H1 (cell line): ENCODE results near the gene NCAPD3. TPM values are rescaled to one million over a fixed set of nuclear protein-coding genes. Genes with fewer than 3 reads are reported as not detected.
A peak's percentile ranks its signal among the peaks of the same experiment; 100 is the strongest.

Experiments
- CTCF ChIA-PET: fragments of 300-600 bp; sonication (Branson Sonifier 250); formaldehyde crosslinking; loops from one replicate; lab custom pipeline; 2021; ENCODE audit not compliant: partially characterized antibody; lab: Charles Lee
- POLR2A ChIA-PET: fragments of 300-600 bp; sonication (Branson Sonifier 250); formaldehyde crosslinking; loops from one replicate; lab custom pipeline; 2021; ENCODE audit warnings: inconsistent platforms; ENCODE audit not compliant: partially characterized antibody; lab: Charles Lee
- DNase-seq, 2 experiments: peaks; one replicate each; pipeline versions ENCODE4 v3.0.0 to v3.0.0-alpha.2; 2010 to 2022; ENCODE audit warnings: low spot score in 2 of 2, low read depth in 1 of 2, mixed read lengths in 1 of 2
- FAIRE-seq: peaks from 2 replicates; lab custom pipeline; 2011; peaks lifted over from hg19 to GRCh38; lab: Jason Lieb, UNC
- H2AFZ ChIP-seq: 2 replicates; pipeline ENCODE4 v1.8.1; 2012; ENCODE audit warnings: low read length, inconsistent platforms
- H2AK5ac ChIP-seq: 2 replicates; pipeline ENCODE4 v1.6.1; 2013; ENCODE audit warnings: low read depth, low read length
- H2BK120ac ChIP-seq: replicated peaks from 2 replicates; pipeline ENCODE3; 2013; ENCODE audit warnings: low read depth, low read length, inconsistent platforms
- H2BK12ac ChIP-seq: 2 replicates; pipeline ENCODE4 v1.6.1; 2013; ENCODE audit warnings: low read depth, low read length
- H2BK15ac ChIP-seq: 2 replicates; pipeline ENCODE4 v1.6.1; 2013; ENCODE audit warnings: low read length
- H2BK20ac ChIP-seq: 2 replicates; pipeline ENCODE4 v1.6.1; 2013; ENCODE audit warnings: low read length
- H2BK5ac ChIP-seq: 2 replicates; pipeline ENCODE4 v1.6.1; 2013; ENCODE audit warnings: low read depth, low read length
- H3K14ac ChIP-seq: 2 replicates; pipeline ENCODE4 v1.6.1; 2013; ENCODE audit warnings: inconsistent platforms; ENCODE audit not compliant: insufficient read length
- H3K18ac ChIP-seq: 2 replicates; pipeline ENCODE4 v1.6.1; 2013; ENCODE audit warnings: low read length; ENCODE audit errors: extremely low read depth
- H3K23ac ChIP-seq: 2 replicates; pipeline ENCODE4 v1.6.1; 2013; ENCODE audit warnings: inconsistent platforms; ENCODE audit not compliant: insufficient read length
- H3K23me2 ChIP-seq: 2 replicates; pipeline ENCODE4 v1.6.1; 2013; ENCODE audit warnings: low read depth, low read length
- H3K27ac ChIP-seq: 2 replicates; pipeline ENCODE4 v1.6.1; 2011; ENCODE audit warnings: low read depth, low read length, inconsistent platforms
- H3K27me3 ChIP-seq, 4 experiments: replicated peaks in 1 of 4; 1 replicate in 1 of 4; 2 replicates in 3 of 4; pipeline versions ENCODE4 v1.6.1 to v1.8.1; 2011 to 2013; ENCODE audit warnings: low read length in 3 of 4, mild to moderate bottlenecking in 3 of 4, inconsistent platforms in 2 of 4, mixed read lengths in 2 of 4, moderate library complexity in 1 of 4; ENCODE audit not compliant: control insufficient read depth in 3 of 4, insufficient read depth in 3 of 4; ENCODE audit errors: extremely low read depth in 1 of 4
- H3K36me3 ChIP-seq, 4 experiments: 2 replicates each; pipeline versions ENCODE4 v1.6.1 to v1.8.1; 2011 to 2013; ENCODE audit warnings: mild to moderate bottlenecking in 4 of 4, low read length in 3 of 4, moderate library complexity in 2 of 4, control low read depth in 1 of 4, inconsistent platforms in 1 of 4; ENCODE audit not compliant: insufficient read depth in 4 of 4, control insufficient read depth in 2 of 4
- H3K4ac ChIP-seq: replicated peaks from 2 replicates; pipeline ENCODE3; 2013; ENCODE audit warnings: low read length, low read depth, mixed read lengths, inconsistent platforms; ENCODE audit not compliant: insufficient read length
- H3K4me1 ChIP-seq, 4 experiments: replicated peaks in 1 of 4; 1 replicate in 1 of 4; 2 replicates in 3 of 4; pipeline versions ENCODE4 v1.6.1 to v1.8.1; 2011 to 2013; ENCODE audit warnings: low read length in 3 of 4, inconsistent platforms in 2 of 4, mixed read lengths in 1 of 4; ENCODE audit not compliant: insufficient read depth in 4 of 4, control insufficient read depth in 3 of 4
- H3K4me2 ChIP-seq, 2 experiments: 2 replicates each; pipeline versions ENCODE4 v1.6.1 to v1.8.1; 2011 to 2013; ENCODE audit warnings: low read depth in 2 of 2, low read length in 2 of 2, control low read depth in 1 of 2, inconsistent platforms in 1 of 2, mild to moderate bottlenecking in 1 of 2; ENCODE audit not compliant: insufficient read depth in 1 of 2
- H3K4me3 ChIP-seq, 4 experiments: fragments of 200-600, 300-600 bp in 1 of 4; sonication (generic), shearing (Covaris generic), sonication (Bioruptor Twin) in 1 of 4; 2 replicates each; pipeline versions ENCODE4 v1.5.1 to v1.8.1; 2011 to 2016; ENCODE audit warnings: low read length in 4 of 4, low read depth in 3 of 4, control low read depth in 2 of 4, inconsistent platforms in 2 of 4, mild to moderate bottlenecking in 2 of 4, mixed read lengths in 1 of 4, moderate library complexity in 1 of 4; ENCODE audit not compliant: insufficient read depth in 2 of 4; ENCODE audit errors: extremely low read depth in 1 of 4
- H3K56ac ChIP-seq: replicated peaks from 2 replicates; pipeline ENCODE3; 2013; ENCODE audit warnings: low read depth, mild to moderate bottlenecking, mixed read lengths, low read length, inconsistent platforms; ENCODE audit not compliant: insufficient read length
- H3K79me1 ChIP-seq: 2 replicates; pipeline ENCODE4 v1.6.1; 2013; ENCODE audit warnings: low read depth, low read length, control low read depth
- H3K79me2 ChIP-seq, 2 experiments: 2 replicates each; pipeline versions ENCODE4 v1.6.1 to v1.8.1; 2012 to 2013; ENCODE audit warnings: low read length in 2 of 2, mild to moderate bottlenecking in 2 of 2, inconsistent platforms in 1 of 2; ENCODE audit not compliant: insufficient read depth in 2 of 2, control insufficient read depth in 1 of 2
- H3K9ac ChIP-seq, 4 experiments: replicated peaks in 1 of 4; 1 replicate in 1 of 4; 2 replicates in 3 of 4; pipeline versions ENCODE4 v1.6.1 to v1.8.1; 2011 to 2013; ENCODE audit warnings: low read depth in 3 of 4, low read length in 3 of 4, control low read depth in 2 of 4, mild to moderate bottlenecking in 2 of 4, moderate library complexity in 2 of 4, inconsistent platforms in 1 of 4; ENCODE audit errors: extremely low read depth in 1 of 4
- H3K9me3 ChIP-seq, 2 experiments: 2 replicates each; pipeline versions ENCODE4 v1.6.1 to v1.8.1; 2012 to 2013; ENCODE audit warnings: mild to moderate bottlenecking in 2 of 2, moderate library complexity in 2 of 2, control low read depth in 1 of 2, inconsistent platforms in 1 of 2, low read depth in 1 of 2, low read length in 1 of 2, mixed read lengths in 1 of 2; ENCODE audit not compliant: insufficient read depth in 2 of 2
- H4K20me1 ChIP-seq, 2 experiments: replicated peaks in 1 of 2; 2 replicates each; pipeline versions ENCODE3 to v1.8.1; 2011 to 2013; ENCODE audit warnings: inconsistent platforms in 2 of 2, low read length in 2 of 2, mild to moderate bottlenecking in 1 of 2; ENCODE audit not compliant: insufficient read depth in 2 of 2, control insufficient read depth in 1 of 2
- H4K5ac ChIP-seq: 2 replicates; pipeline ENCODE4 v1.6.1; 2013; ENCODE audit warnings: low read length, low read depth, mixed read lengths, inconsistent platforms; ENCODE audit not compliant: insufficient read length
- H4K8ac ChIP-seq: 2 replicates; pipeline ENCODE4 v1.8.0; 2013; ENCODE audit warnings: mild to moderate bottlenecking, moderate library complexity, low read length, inconsistent platforms; ENCODE audit not compliant: insufficient read depth; ENCODE audit errors: extremely low read depth
- H4K91ac ChIP-seq: replicated peaks from 2 replicates; pipeline ENCODE3; 2013; ENCODE audit warnings: low read length, mixed read lengths, inconsistent platforms; ENCODE audit not compliant: insufficient read length
- GABPA ChIP-seq: IDR thresholded peaks from 2 replicates; pipeline ENCODE4 v1.6.1; 2011; ENCODE audit warnings: mild to moderate bottlenecking, low read length, moderate library complexity, borderline replicate concordance; ENCODE audit not compliant: insufficient read depth
- WGBS, 2 experiments: shearing (Covaris generic) in 1 of 2; methylation state at CpG; one replicate each; pipeline versions ENCODE4 v1.1.6 to v1.1.7; 2013 to 2015; ENCODE audit warnings: low lambda C conversion rate in 2 of 2, mixed read lengths in 2 of 2, inconsistent platforms in 1 of 2, low coverage in 1 of 2, missing lambda C conversion rate in 1 of 2; ENCODE audit not compliant: insufficient replicate concordance in 2 of 2, insufficient coverage in 1 of 2, insufficient read length in 1 of 2; ENCODE audit errors: extremely low coverage in 1 of 2, missing lambda C conversion rate in 1 of 2; 5-methylcytosine and 5-hydroxymethylcytosine counted together
- polyA plus RNA-seq, 7 experiments: library from polyadenylated mRNA; depleted of rRNA in 3 of 7; stranded (reverse) in 5 of 7; unstranded in 2 of 7; fragments of >200 nt in 5 of 7; fragments of 200-250 nt in 2 of 7; gene quantifications; 1 replicate in 5 of 7; 2 replicates in 1 of 7; 4 replicates in 1 of 7; pipeline versions ENCODE4 v1.2.1 to v1.2.3, GENCODE V29; 2011 to 2013; ENCODE audit warnings: missing spikeins in 2 of 7, mixed read lengths in 2 of 7
- total RNA-seq: library from RNA; stranded (reverse); fragmentation: NEBNext Ultra II Directional; extraction: Animal tissue kit (Norgen Biotek cat#: 25700); gene quantifications from 2 replicates; pipeline ENCODE4 v1.2.1, GENCODE V29; 2021

Gene NCAPD3
- total and polyA plus RNA-seq, 2 of the 8 experiments (the other 6 are each of a cell fraction or from before 2014, with no cell fraction given), result 26.5 to 55.2 TPM

DNA sequence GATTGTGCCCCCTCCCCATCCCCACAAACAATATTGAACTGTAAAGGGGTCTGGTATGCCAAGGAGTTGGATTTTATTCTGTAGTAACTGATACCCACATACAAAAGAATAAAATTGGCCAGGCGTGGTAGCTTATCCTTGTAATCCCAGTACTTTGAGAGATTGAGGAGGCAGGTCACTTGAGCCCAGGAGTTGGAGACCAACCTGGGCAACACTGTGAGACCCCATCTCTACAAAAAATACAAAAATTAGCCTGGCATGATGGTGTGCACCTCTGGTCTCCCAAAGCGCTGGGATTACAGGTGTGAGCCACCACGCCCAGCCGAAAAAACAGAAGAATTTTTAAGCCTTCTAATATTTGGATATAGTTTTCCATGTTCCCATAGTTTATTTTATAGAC lies 48.2 kb upstream of the NCAPD3 start:
- Histone ChIP-seq H2BK12ac (0 out of 2 replicates have a peak overlapping the region, but pooled peaks have one; percentile 96), H4K5ac (no peak overlapping the region), H2BK20ac (peak overlapping the region; percentile 63; the same call in 1 of the 2 replicates), H3K56ac (no peak overlapping the region), H4K8ac (no peak overlapping the region), H3K36me3 (no peaks in the 10 kb centered on the region), H3K79me2 (peaks cover 3 to 75% of the 10 kb centered on the region in 2 experiments; a peak in 3 of 4 replicates), H3K79me1 (peaks cover 3% of the 10 kb centered on the region; the same call in 1 of the 2 replicates), H3K23ac (no peak overlapping the region), H3K9me3 (no peaks in the 10 kb centered on the region), H3K4me2 (peak overlapping the region; percentile 92 to 95), H2BK5ac (peak overlapping the region; percentile 92; the same call in 1 of the 2 replicates), H3K14ac (no peak overlapping the region), H3K4ac (peak overlapping the region; percentile 6), H3K4me1 (peaks cover 16 to 33% (median 19%) of the 10 kb centered on the region in 4 experiments), H2AFZ (no peak overlapping the region), H2BK120ac (peak overlapping the region; percentile 5), H3K18ac (peak overlapping the region; percentile 96), H3K27me3 (peaks cover 0 to 2% (median 0%) of the 10 kb centered on the region in 4 experiments; a peak in 2 of 7 replicates), H3K9ac (no peak overlapping the region), H3K23me2 (peaks cover 13% of the 10 kb centered on the region), H3K27ac (no peak overlapping the region; the same call in 1 of the 2 replicates), H4K20me1 (no peaks in the 10 kb centered on the region), H3K4me3 (peak overlapping the region in 1 of 4 experiments; percentile 90; a peak in 1 of 8 replicates), H2BK15ac (peak overlapping the region; percentile 90; the same call in 1 of the 2 replicates), H2AK5ac (no peak overlapping the region), H4K91ac (peak overlapping the region; percentile 79)
- TF ChIP-seq GABPA, result no peak
- DNase-seq (no peak), FAIRE-seq (no peak)
- POLR2A ChIA-PET, result interaction anchor here (0.6 to 1.5 kb wide), 4 partner anchors 9 to 35 kb away, joined by 3 to 4 read pairs (median 4); no protein-coding TSS in a partner anchor
- 75% methylated on average over 4 of the region's 4 CpGs; no CpG with 5 or more reads in 1 of the 2 experiments for WGBS, 2 experiments
- CTCF ChIA-PET, result interaction anchor here (1.0 to 12.0 kb wide), 6 partner anchors 8 to 64 kb away, joined by 3 to 114 read pairs (median 3); no protein-coding TSS in a partner anchor
